A549 (cell line): ENCODE measurements around the gene RRP7A.

Experiments used
- BHLHE40 ChIP-seq: IDR thresholded peaks from 2 replicates; pipeline ENCODE4 v1.6.1; 2012; ENCODE audit warnings: low read depth, low read length, inconsistent platforms
- JUN ChIP-seq, 2 experiments: fragments of >200 bp; sonication (Bioruptor Twin); formaldehyde crosslinking; IDR thresholded peaks; 2 replicates in 1 of 2; 3 replicates in 1 of 2; pipeline ENCODE4 v1.6.1; 2016 to 2017
- MAFK ChIP-seq: fragments of 450-650 bp; IDR thresholded peaks from 2 replicates; pipeline ENCODE4 v1.6.1; 2014; ENCODE audit not compliant: partially characterized antibody
- MYC ChIP-seq: IDR thresholded peaks from 2 replicates; pipeline ENCODE4 v1.6.1; 2012; ENCODE audit warnings: mild to moderate bottlenecking, inconsistent platforms, low read length, improper control_type of control experiment, borderline replicate concordance
- NR3C1 ChIP-seq: fragments of >200 bp; sonication (Bioruptor Twin); formaldehyde crosslinking; IDR thresholded peaks from 3 replicates; pipeline ENCODE4 v1.6.1; 2017
- POLR2A ChIP-seq: IDR thresholded peaks from 2 replicates; pipeline ENCODE4 v1.6.1; 2012; ENCODE audit warnings: mild to moderate bottlenecking, low read length
- POLR2AphosphoS2 ChIP-seq: conservative IDR thresholded peaks from 2 replicates; pipeline ENCODE4 v1.6.1; 2012; ENCODE audit warnings: low read length, improper control_type of control experiment, inconsistent platforms
- RFX5 ChIP-seq: fragments of 450-650 bp; IDR thresholded peaks from 2 replicates; pipeline ENCODE4 v1.7.1; 2014; ENCODE audit warnings: antibody characterized with exemption, mild to moderate bottlenecking, moderate library complexity
- SREBF2 ChIP-seq: fragments of 450-650 bp; IDR thresholded peaks from 2 replicates; pipeline ENCODE4 v1.6.1; 2014; ENCODE audit warnings: mild to moderate bottlenecking, moderate library complexity
- ZC3H11A ChIP-seq: fragments of 450-650 bp; IDR thresholded peaks from 2 replicates; pipeline ENCODE4 v1.6.1; 2014; ENCODE audit warnings: antibody characterized with exemption, mild to moderate bottlenecking
- TF ChIP-seq, protein P1 (sequence below): fragments of >200 bp; sonication (Bioruptor Twin); formaldehyde crosslinking; IDR thresholded peaks from 3 replicates; pipeline ENCODE4 v1.5.1; 2016
- TF ChIP-seq, protein P2 (sequence below): IDR thresholded peaks from 2 replicates; pipeline ENCODE4 v1.6.1; 2012
- TF ChIP-seq, protein P3 (sequence below): fragments of 200-600 bp; sonication (generic); IDR thresholded peaks from 2 replicates; pipeline ENCODE4 v1.6.1; 2016; ENCODE audit warnings: antibody characterized with exemption, mild to moderate bottlenecking, moderate library complexity
- TF ChIP-seq, protein P4 (sequence below): fragments of 250-450 bp; sonication (Bioruptor Pico); IDR thresholded peaks from 2 replicates; pipeline ENCODE4 v1.5.0; 2021; ENCODE audit warnings: mild to moderate bottlenecking, moderate library complexity, borderline replicate concordance

- TF ChIP-seq NR3C1 (no peak), SREBF2 (no peak), BHLHE40 (no peak), ZC3H11A (no peak), MAFK (no peak), JUN (IDR thresholded peaks at IDR 0.05) (no peak), POLR2AphosphoS2 (no peak), RFX5 (no peak), POLR2A (no peak), MYC (no peak)
- TF ChIP-seq, protein P1, sequence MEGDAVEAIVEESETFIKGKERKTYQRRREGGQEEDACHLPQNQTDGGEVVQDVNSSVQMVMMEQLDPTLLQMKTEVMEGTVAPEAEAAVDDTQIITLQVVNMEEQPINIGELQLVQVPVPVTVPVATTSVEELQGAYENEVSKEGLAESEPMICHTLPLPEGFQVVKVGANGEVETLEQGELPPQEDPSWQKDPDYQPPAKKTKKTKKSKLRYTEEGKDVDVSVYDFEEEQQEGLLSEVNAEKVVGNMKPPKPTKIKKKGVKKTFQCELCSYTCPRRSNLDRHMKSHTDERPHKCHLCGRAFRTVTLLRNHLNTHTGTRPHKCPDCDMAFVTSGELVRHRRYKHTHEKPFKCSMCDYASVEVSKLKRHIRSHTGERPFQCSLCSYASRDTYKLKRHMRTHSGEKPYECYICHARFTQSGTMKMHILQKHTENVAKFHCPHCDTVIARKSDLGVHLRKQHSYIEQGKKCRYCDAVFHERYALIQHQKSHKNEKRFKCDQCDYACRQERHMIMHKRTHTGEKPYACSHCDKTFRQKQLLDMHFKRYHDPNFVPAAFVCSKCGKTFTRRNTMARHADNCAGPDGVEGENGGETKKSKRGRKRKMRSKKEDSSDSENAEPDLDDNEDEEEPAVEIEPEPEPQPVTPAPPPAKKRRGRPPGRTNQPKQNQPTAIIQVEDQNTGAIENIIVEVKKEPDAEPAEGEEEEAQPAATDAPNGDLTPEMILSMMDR = no peak
- TF ChIP-seq, protein P2, sequence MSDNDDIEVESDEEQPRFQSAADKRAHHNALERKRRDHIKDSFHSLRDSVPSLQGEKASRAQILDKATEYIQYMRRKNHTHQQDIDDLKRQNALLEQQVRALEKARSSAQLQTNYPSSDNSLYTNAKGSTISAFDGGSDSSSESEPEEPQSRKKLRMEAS = no peak
- TF ChIP-seq, protein P3, sequence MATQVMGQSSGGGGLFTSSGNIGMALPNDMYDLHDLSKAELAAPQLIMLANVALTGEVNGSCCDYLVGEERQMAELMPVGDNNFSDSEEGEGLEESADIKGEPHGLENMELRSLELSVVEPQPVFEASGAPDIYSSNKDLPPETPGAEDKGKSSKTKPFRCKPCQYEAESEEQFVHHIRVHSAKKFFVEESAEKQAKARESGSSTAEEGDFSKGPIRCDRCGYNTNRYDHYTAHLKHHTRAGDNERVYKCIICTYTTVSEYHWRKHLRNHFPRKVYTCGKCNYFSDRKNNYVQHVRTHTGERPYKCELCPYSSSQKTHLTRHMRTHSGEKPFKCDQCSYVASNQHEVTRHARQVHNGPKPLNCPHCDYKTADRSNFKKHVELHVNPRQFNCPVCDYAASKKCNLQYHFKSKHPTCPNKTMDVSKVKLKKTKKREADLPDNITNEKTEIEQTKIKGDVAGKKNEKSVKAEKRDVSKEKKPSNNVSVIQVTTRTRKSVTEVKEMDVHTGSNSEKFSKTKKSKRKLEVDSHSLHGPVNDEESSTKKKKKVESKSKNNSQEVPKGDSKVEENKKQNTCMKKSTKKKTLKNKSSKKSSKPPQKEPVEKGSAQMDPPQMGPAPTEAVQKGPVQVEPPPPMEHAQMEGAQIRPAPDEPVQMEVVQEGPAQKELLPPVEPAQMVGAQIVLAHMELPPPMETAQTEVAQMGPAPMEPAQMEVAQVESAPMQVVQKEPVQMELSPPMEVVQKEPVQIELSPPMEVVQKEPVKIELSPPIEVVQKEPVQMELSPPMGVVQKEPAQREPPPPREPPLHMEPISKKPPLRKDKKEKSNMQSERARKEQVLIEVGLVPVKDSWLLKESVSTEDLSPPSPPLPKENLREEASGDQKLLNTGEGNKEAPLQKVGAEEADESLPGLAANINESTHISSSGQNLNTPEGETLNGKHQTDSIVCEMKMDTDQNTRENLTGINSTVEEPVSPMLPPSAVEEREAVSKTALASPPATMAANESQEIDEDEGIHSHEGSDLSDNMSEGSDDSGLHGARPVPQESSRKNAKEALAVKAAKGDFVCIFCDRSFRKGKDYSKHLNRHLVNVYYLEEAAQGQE = no peak
- TF ChIP-seq, protein P4, sequence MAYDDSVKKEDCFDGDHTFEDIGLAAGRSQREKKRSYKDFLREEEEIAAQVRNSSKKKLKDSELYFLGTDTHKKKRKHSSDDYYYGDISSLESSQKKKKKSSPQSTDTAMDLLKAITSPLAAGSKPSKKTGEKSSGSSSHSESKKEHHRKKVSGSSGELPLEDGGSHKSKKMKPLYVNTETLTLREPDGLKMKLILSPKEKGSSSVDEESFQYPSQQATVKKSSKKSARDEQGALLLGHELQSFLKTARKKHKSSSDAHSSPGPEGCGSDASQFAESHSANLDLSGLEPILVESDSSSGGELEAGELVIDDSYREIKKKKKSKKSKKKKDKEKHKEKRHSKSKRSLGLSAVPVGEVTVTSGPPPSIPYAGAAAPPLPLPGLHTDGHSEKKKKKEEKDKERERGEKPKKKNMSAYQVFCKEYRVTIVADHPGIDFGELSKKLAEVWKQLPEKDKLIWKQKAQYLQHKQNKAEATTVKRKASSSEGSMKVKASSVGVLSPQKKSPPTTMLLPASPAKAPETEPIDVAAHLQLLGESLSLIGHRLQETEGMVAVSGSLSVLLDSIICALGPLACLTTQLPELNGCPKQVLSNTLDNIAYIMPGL (CRISPR knock-in tag) = no peak
Observed at GRCh38 chr22:42522546-42522945, 3.0 kb upstream of the RRP7A start.
